Activated naive CD8-positive, alpha-beta T cell treated with anti-CD3 and anti-CD28 coated beads, Interleukin-2, amount 50 U/mL, for 24 hours (primary cell): ENCODE data around the gene AMMECR1.
"Not testable (repeated sequence)": the region's sequence is repeated elsewhere in the genome, so short reads cannot be mapped to it uniquely, and the experiment has no call there.

Experiments
- ATAC-seq: fragments of 150-1000 bp; cut with Tn5 transposase; one replicate; pipeline ENCODE4 v1.10.0; 2021
- DNase-seq: peaks from one replicate; pipeline ENCODE4 v3.0.0; 2021
- H3K27ac Mint-ChIP-seq: one replicate; pipeline ENCODE4 v1.8.0; 2021; ENCODE audit warnings: mild to moderate bottlenecking, mixed read lengths
- H3K27me3 Mint-ChIP-seq: one replicate; pipeline ENCODE4 v1.8.0; 2021; ENCODE audit warnings: mixed read lengths
- H3K36me3 Mint-ChIP-seq: one replicate; pipeline ENCODE4 v1.8.0; 2021; ENCODE audit warnings: low read depth, mixed read lengths
- H3K4me1 Mint-ChIP-seq: one replicate; pipeline ENCODE4 v1.8.0; 2021; ENCODE audit warnings: mixed read lengths
- H3K4me3 Mint-ChIP-seq: one replicate; pipeline ENCODE4 v1.8.0; 2021; ENCODE audit warnings: mild to moderate bottlenecking, moderate library complexity, mixed read lengths
- H3K9me3 Mint-ChIP-seq: one replicate; pipeline ENCODE4 v1.8.0; 2021; ENCODE audit warnings: mixed read lengths

The AMMECR1 gene

GRCh38 chrX:110252711-110253110 is 65.2 kb downstream of the AMMECR1 start:
- Mint-ChIP-seq H3K27ac (no peak overlapping the region), H3K9me3 (no peaks in the 10 kb centered on the region), H3K4me1 (peaks cover 3% of the 10 kb centered on the region), H3K4me3 (no peak overlapping the region), H3K36me3 (peaks cover 2% of the 10 kb centered on the region), H3K27me3 (no peaks in the 10 kb centered on the region)
- ATAC-seq = no peak
- no peak for DNase-seq

DNA sequence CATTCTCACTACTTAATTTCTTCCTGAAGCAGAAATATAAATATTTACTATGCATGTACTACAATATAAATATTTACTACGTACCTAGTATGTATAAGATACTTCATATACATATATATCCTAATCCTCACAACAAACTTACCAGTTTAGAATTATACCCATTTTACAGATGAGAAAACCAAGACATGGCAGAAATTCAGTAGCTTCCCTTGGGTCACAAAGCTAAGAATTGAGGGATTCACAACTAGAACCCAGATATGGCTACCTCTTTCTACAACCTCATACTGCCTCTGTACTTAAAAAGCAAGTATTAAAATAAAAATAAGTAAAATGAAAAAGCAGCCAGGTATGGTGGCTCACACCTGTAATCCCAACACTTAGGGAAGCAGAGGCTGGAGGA is 65.9 kb downstream of the AMMECR1 start:
- no peak overlapping the region for H3K4me3 Mint-ChIP-seq

GRCh38 chrX:110251526-110251925 is 66.4 kb downstream of the AMMECR1 start:
- Mint-ChIP-seq H3K27ac (no peak overlapping the region), H3K4me3 (no peak overlapping the region), H3K27me3 (no peaks in the 10 kb centered on the region), H3K36me3 (peaks cover 2% of the 10 kb centered on the region), H3K4me1 (peaks cover 6% of the 10 kb centered on the region), H3K9me3 (no peaks in the 10 kb centered on the region)
- no peak for DNase-seq
- ATAC-seq = no peak

More for the DNA sequence above, 65.9 kb downstream of the AMMECR1 start:
- no peak overlapping the region for H3K27ac Mint-ChIP-seq
- ATAC-seq (no peak), DNase-seq (no peak)
- no peaks in the 10 kb centered on the region for H3K9me3 Mint-ChIP-seq
- no peaks in the 10 kb centered on the region for H3K27me3 Mint-ChIP-seq
- peaks cover 3% of the 10 kb centered on the region for H3K4me1 Mint-ChIP-seq
- H3K36me3 Mint-ChIP-seq = peaks cover 2% of the 10 kb centered on the region

- no peaks in the 10 kb centered on the region for H3K9me3 Mint-ChIP-seq
- peaks cover 12% of the 10 kb centered on the region for H3K4me1 Mint-ChIP-seq
- no peak overlapping the region for H3K27ac Mint-ChIP-seq
- no peaks in the 10 kb centered on the region for H3K27me3 Mint-ChIP-seq
- peaks cover 2% of the 10 kb centered on the region for H3K36me3 Mint-ChIP-seq
- DNase-seq (no peak), ATAC-seq (no peak)
- H3K4me3 Mint-ChIP-seq = no peak overlapping the region
Observed at GRCh38 chrX:110250847-110251246, 67.0 kb downstream of the AMMECR1 start.

DNA sequence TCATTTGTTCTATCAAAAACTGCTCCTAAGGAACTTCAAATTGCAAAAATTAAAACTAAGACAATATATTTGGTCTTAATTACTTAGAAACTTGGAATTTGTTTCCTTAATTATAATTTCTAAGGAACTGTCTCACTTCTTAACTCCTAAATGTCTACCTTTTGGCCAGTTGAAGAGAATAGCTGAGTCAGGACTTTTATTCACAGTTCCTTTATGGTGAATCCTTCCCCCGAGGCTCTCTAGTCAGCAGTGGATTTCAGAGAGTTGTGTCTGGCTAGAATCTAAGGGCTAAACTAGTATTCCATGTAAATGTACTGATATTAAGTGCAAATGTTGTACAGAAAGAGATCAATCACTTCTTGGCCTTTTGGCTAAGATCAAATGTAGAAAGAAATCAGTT is 69.3 kb downstream of the AMMECR1 start:
- Mint-ChIP-seq H3K4me3 (no peak overlapping the region), H3K9me3 (no peaks in the 10 kb centered on the region), H3K4me1 (peaks cover 16% of the 10 kb centered on the region), H3K27ac (no peak overlapping the region), H3K27me3 (no peaks in the 10 kb centered on the region), H3K36me3 (peaks cover 2% of the 10 kb centered on the region)
- ATAC-seq = no peak
- DNase-seq = no peak

DNA sequence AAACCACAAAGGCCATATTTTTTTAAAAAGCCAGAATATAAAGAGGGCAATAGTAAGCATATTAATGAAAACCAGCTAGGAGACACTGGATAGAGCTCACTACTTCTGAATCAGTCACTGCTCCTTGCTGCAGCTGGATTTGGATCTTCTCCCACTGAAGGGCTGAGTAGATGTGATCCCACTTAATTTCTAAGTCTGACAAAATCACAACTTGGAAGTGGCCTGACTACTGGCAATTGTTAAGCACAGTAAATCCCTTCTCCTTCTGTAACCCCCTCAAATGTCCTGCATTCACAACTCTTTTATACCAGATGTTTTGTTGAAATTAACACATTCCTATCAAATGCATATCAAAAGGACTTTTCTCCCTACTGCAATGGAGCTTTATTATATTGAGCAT is 72.9 kb downstream of the AMMECR1 start:
- peaks cover 15% of the 10 kb centered on the region for H3K4me1 Mint-ChIP-seq
- no peak overlapping the region for H3K4me3 Mint-ChIP-seq
- H3K9me3 Mint-ChIP-seq = peaks cover 10% of the 10 kb centered on the region
- no peak for ATAC-seq
- no peak for DNase-seq
- H3K36me3 Mint-ChIP-seq = peaks cover 12% of the 10 kb centered on the region
- no peak overlapping the region for H3K27ac Mint-ChIP-seq
- H3K27me3 Mint-ChIP-seq = no peaks in the 10 kb centered on the region

GRCh38 chrX:110242371-110242770 is 75.5 kb downstream of the AMMECR1 start:
- no peak for DNase-seq
- H3K27ac Mint-ChIP-seq = no peak overlapping the region
- H3K27me3 Mint-ChIP-seq = no peaks in the 10 kb centered on the region
- peaks cover 15% of the 10 kb centered on the region for H3K9me3 Mint-ChIP-seq
- no peak overlapping the region for H3K4me3 Mint-ChIP-seq
- peaks cover 18% of the 10 kb centered on the region for H3K36me3 Mint-ChIP-seq
- H3K4me1 Mint-ChIP-seq = peaks cover 32% of the 10 kb centered on the region
- no peak for ATAC-seq

- no peaks in the 10 kb centered on the region for H3K27me3 Mint-ChIP-seq
- ATAC-seq = no peak
Observed at GRCh38 chrX:110241816-110242215, 76.1 kb downstream of the AMMECR1 start.

GRCh38 chrX:110238259-110238658 is 79.6 kb downstream of the AMMECR1 start:
- H3K4me3 Mint-ChIP-seq, H3K27me3 Mint-ChIP-seq, DNase-seq, ATAC-seq, H3K27ac Mint-ChIP-seq: not testable (repeated sequence)
- peaks cover 19% of the 10 kb centered on the region for H3K4me1 Mint-ChIP-seq
- peaks cover 15% of the 10 kb centered on the region for H3K9me3 Mint-ChIP-seq
- peaks cover 19% of the 10 kb centered on the region for H3K36me3 Mint-ChIP-seq

More at GRCh38 chrX:110241816-110242215, 76.1 kb downstream of the AMMECR1 start:
- H3K36me3 Mint-ChIP-seq = peaks cover 18% of the 10 kb centered on the region
- H3K9me3 Mint-ChIP-seq = peaks cover 15% of the 10 kb centered on the region
- H3K4me1 Mint-ChIP-seq = peaks cover 32% of the 10 kb centered on the region
- no peak for DNase-seq
- no peak overlapping the region for H3K27ac Mint-ChIP-seq
- no peak overlapping the region for H3K4me3 Mint-ChIP-seq

GRCh38 chrX:110231485-110231884 is 86.4 kb downstream of the AMMECR1 start:
- H3K27me3 Mint-ChIP-seq, DNase-seq, ATAC-seq, H3K27ac Mint-ChIP-seq, H3K4me3 Mint-ChIP-seq, H3K9me3 Mint-ChIP-seq: not testable (repeated sequence)
- H3K4me1 Mint-ChIP-seq = peaks cover 31% of the 10 kb centered on the region
- H3K36me3 Mint-ChIP-seq = peaks cover 21% of the 10 kb centered on the region

GRCh38 chrX:110229497-110230111 is 88.3 kb downstream of the AMMECR1 start:
- H3K27ac Mint-ChIP-seq, H3K9me3 Mint-ChIP-seq, ATAC-seq, H3K27me3 Mint-ChIP-seq: not testable (repeated sequence)
- DNase-seq = peak; percentile 31
- peak overlapping the region; percentile 40 for H3K4me3 Mint-ChIP-seq
- H3K36me3 Mint-ChIP-seq = peaks cover 20% of the 10 kb centered on the region
- H3K4me1 Mint-ChIP-seq = peaks cover 34% of the 10 kb centered on the region

- Mint-ChIP-seq H3K9me3 (peaks cover 4% of the 10 kb centered on the region), H3K4me3 (no peak overlapping the region), H3K27ac (no peak overlapping the region), H3K4me1 (peaks cover 38% of the 10 kb centered on the region), H3K36me3 (peaks cover 20% of the 10 kb centered on the region), H3K27me3 (no peaks in the 10 kb centered on the region)
- no peak for DNase-seq
- no peak for ATAC-seq
Observed at GRCh38 chrX:110228453-110228852, 89.4 kb downstream of the AMMECR1 start.

GRCh38 chrX:110226931-110227330 is 91.0 kb downstream of the AMMECR1 start:
- H3K9me3 Mint-ChIP-seq = no peaks in the 10 kb centered on the region

GRCh38 chrX:110224926-110225617 is 92.8 kb downstream of the AMMECR1 start:
- Mint-ChIP-seq H3K36me3 (no peaks in the 10 kb centered on the region), H3K4me3 (no peak overlapping the region), H3K27ac (no peak overlapping the region), H3K4me1 (peaks cover 29% of the 10 kb centered on the region), H3K27me3 (no peaks in the 10 kb centered on the region), H3K9me3 (no peaks in the 10 kb centered on the region)
- ATAC-seq (no peak), DNase-seq (no peak)

More at GRCh38 chrX:110226931-110227330, 91.0 kb downstream of the AMMECR1 start:
- Mint-ChIP-seq H3K36me3 (peaks cover 14% of the 10 kb centered on the region), H3K27ac (no peak overlapping the region), H3K4me1 (peaks cover 34% of the 10 kb centered on the region), H3K4me3 (no peak overlapping the region), H3K27me3 (no peaks in the 10 kb centered on the region)
- no peak for ATAC-seq
- DNase-seq = no peak

GRCh38 chrX:110222497-110223257 is 95.2 kb downstream of the AMMECR1 start:
- DNase-seq (no peak), ATAC-seq (no peak)
- H3K36me3 Mint-ChIP-seq = no peaks in the 10 kb centered on the region
- H3K9me3 Mint-ChIP-seq = no peaks in the 10 kb centered on the region
- no peak overlapping the region for H3K4me3 Mint-ChIP-seq
- no peaks in the 10 kb centered on the region for H3K27me3 Mint-ChIP-seq
- H3K4me1 Mint-ChIP-seq = peaks cover 37% of the 10 kb centered on the region
- no peak overlapping the region for H3K27ac Mint-ChIP-seq
